ENCODE results near the gene PRB2.

- TF ChIP-seq CTCF (IDR thresholded peaks at IDR 0.05; ENCODE audit: poor library complexity): no peak
- no peak for TF ChIP-seq EZH2 (IDR thresholded peaks at IDR 0.05; ENCODE audit: borderline replicate concordance)
- no peak for TF ChIP-seq EZH2phosphoT487 (IDR thresholded peaks at IDR 0.05; ENCODE audit: low read depth, severe bottlenecking, unreplicated experiment)
Observed at GRCh38 chr12:11344500-11344899, 50.9 kb downstream of the PRB2 start.

Measured in hepatocyte (in vitro differentiated cells).